Pancreas (tissue), 10 donors: ENCODE measurements around the gene NREP. TPM values are rescaled to one million over a fixed set of nuclear protein-coding genes. Genes with fewer than 3 reads are reported as not detected.

Experiments
- ATAC-seq, 4 donors: fragments of 200-7000 bp; cut with Tn5 transposase; one replicate each; pipeline versions ENCODE4 v1.8.0 to v1.9.1; 2020; ENCODE audit warnings: mild to moderate bottlenecking in 4 of 4, moderate library complexity in 4 of 4
- DNase-seq, 6 donors: peaks; one replicate each; pipeline ENCODE4 v3.0.0-alpha.2; 2020
- FAIRE-seq: peaks from 2 replicates; lab custom pipeline; 2012; peaks lifted over from hg19 to GRCh38; lab: Jason Lieb, UNC
- H3K27ac ChIP-seq, 4 donors: fragments of 200-600 bp; sonication (generic); 1 replicate in 3 of 4; 2 replicates in 1 of 4; pipeline versions ENCODE4 v1.5.0 to v1.8.0; 2020
- H3K27me3 ChIP-seq, 4 donors: fragments of 200-600 bp; one replicate each; pipeline ENCODE4 v1.8.0; 2021
- H3K36me3 ChIP-seq, 3 donors: fragments of 200-600 bp; sonication (generic) in 1 of 3; one replicate each; pipeline versions ENCODE4 v1.5.0 to v1.8.0; 2020 to 2021
- H3K4me1 ChIP-seq, 3 donors: fragments of 200-600 bp; one replicate each; pipeline ENCODE4 v1.8.0; 2021
- H3K4me3 ChIP-seq, 4 donors: fragments of 200-600 bp; sonication (generic) in 2 of 4; one replicate each; pipeline versions ENCODE4 v1.5.0 to v1.8.0; 2020 to 2021
- H3K9me3 ChIP-seq, 4 donors: fragments of 200-600 bp; one replicate each; pipeline ENCODE4 v1.8.0; 2021
- WGBS, 2 donors: extraction: QIAGEN DNeasy Blood & Tissue Kit; methylation state at CpG; one replicate each; pipeline ENCODE4 v1.1.7; 2013; 5-methylcytosine and 5-hydroxymethylcytosine counted together
- intact Hi-C, 3 donors: fragments of 100-400 bp; cut with DNase I; formaldehyde crosslinking; loops; one replicate each; pipeline versions ENCODE4 v1.11.1 to v1.14.2; 2022
- polyA plus RNA-seq, 2 donors: library from polyadenylated mRNA; stranded (reverse); fragments of 200-250 nt; gene quantifications; one replicate each; pipeline ENCODE4 v1.2.3, GENCODE V29; 2013
- total RNA-seq, 6 donors: library from RNA; stranded (reverse); fragmentation: NEBNext Ultra II Directional in 4 of 6; extraction: Animal tissue kit (Norgen Biotek cat#: 25700) in 4 of 6; gene quantifications; one replicate each; pipeline versions ENCODE4 v1.2.1 to v1.2.4, GENCODE V29; 2021 to 2023
- TF ChIP-seq, protein P1 (sequence below), 4 donors: fragments of 200-600 bp; sonication (generic) in 3 of 4; IDR thresholded peaks; one replicate each; pipeline versions ENCODE4 v1.5.0 to v1.8.0; 2021; ENCODE audit warnings: antibody characterized with exemption in 4 of 4
- donor health status: healthy with polysubstance abuse.
- donor health status: DM: no; HTN: no; CAD: no; lungs with moderate emphysema.
- donor health status: DM: no; HTN: no; CAD: no.
- donor health status: control.
- donor health status: control.
- donor health status: Bipolar disorder and iron deficiency.
- donor health status: DM: yes; HTN: yes; CAD: no.
- donor health status: DM: no; HTN: no; CAD: no.
- donor health status: DM: no; HTN: no; CAD: no.
- donor health status: DM: yes; HTN: yes; CAD: no.

The NREP gene
- total and polyA plus RNA-seq, 8 donors, result 2.3 to 19.1 (median 5.0) TPM

DNA sequence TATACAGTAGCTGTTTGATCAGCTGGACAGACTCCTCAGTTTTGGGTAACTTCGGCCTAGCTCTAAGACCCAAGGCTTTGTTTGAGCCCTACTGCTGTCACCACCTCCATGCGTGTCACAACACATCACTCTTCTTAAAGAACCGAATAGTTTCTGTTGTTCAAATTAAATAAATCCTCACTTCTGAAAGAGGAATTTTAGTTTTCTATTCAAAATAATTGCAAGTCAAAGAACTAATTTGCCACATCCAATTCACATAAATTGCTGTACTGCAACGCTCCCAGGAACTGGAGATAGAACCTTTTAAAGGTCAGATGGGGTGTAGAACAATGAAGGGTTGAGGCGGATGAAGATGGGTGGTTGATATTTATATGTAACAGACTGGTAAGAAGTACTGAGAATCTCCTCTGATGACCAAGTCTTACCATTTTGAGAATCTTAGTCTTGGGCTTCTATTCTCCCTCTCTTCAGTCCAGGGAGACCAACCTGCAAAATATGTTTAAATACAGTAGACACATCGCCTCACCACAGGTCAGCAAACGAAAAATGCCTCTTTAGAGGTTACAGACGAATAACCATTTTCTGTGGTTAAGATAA, 1.6 kb downstream of the NREP start:
- H3K4me1 ChIP-seq, result peaks cover 0 to 13% (median 5%) of the 10 kb centered on the region in 3 donors
- H3K36me3 ChIP-seq, result no peaks in the 10 kb centered on the region
- H3K4me3 ChIP-seq, result peak overlapping the region in 2 of 4 donors; percentile 62
- H3K9me3 ChIP-seq, result no peaks in the 10 kb centered on the region
- DNase-seq, result no peak
- WGBS, 2 donors, result 66 to 69% methylated on average over 8 of the region's 8 CpGs
- intact Hi-C loops, result no loop called here
- no peaks in the 10 kb centered on the region for H3K27me3 ChIP-seq
- ATAC-seq, result no peak
- no peak overlapping the region for H3K27ac ChIP-seq
- FAIRE-seq, result no peak
- TF ChIP-seq, protein P1, sequence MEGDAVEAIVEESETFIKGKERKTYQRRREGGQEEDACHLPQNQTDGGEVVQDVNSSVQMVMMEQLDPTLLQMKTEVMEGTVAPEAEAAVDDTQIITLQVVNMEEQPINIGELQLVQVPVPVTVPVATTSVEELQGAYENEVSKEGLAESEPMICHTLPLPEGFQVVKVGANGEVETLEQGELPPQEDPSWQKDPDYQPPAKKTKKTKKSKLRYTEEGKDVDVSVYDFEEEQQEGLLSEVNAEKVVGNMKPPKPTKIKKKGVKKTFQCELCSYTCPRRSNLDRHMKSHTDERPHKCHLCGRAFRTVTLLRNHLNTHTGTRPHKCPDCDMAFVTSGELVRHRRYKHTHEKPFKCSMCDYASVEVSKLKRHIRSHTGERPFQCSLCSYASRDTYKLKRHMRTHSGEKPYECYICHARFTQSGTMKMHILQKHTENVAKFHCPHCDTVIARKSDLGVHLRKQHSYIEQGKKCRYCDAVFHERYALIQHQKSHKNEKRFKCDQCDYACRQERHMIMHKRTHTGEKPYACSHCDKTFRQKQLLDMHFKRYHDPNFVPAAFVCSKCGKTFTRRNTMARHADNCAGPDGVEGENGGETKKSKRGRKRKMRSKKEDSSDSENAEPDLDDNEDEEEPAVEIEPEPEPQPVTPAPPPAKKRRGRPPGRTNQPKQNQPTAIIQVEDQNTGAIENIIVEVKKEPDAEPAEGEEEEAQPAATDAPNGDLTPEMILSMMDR (IDR thresholded peaks at IDR 0.05), result no peak

DNA sequence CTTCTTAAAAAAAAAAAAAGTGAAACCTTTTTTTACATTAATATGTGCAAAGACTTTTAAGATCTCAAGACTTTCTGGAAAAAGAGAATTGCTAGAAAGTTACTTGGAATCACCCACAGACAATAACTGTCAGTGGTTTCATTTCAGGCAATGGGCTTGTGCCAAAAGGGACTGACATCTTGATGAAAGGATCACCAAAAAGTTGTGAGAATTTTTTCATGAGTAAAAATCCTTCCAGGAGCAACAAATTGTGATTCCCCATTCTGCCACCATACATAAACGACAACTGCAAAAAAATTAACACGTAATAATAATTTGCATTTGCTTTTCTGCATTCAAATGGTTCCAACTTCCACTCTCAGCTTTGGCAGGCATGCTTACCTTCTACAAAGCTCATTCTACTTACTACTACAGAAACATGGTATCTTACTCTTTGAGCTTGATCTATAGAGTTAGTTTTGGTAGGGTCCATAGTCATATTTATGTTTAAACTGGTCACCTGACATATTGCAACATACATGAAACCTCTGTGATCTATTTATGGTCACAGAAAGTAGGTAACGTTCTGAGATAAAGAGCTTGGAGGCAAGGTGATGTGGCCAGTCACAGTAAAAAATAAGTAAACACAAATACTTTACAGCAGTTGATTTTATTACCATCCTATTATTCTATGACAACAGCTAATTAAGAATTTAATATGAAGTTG, 3.0 kb downstream of the NREP start:
- Histone ChIP-seq H3K27ac (no peak overlapping the region), H3K36me3 (no peaks in the 10 kb centered on the region), H3K27me3 (no peaks in the 10 kb centered on the region), H3K9me3 (no peaks in the 10 kb centered on the region), H3K4me3 (no peak overlapping the region), H3K4me1 (peaks cover 0 to 13% (median 5%) of the 10 kb centered on the region in 3 donors)
- TF ChIP-seq, protein P1 (IDR thresholded peaks at IDR 0.05), result no peak
- no peak for FAIRE-seq
- intact Hi-C loops, result no loop called here
- no peak for DNase-seq
- ATAC-seq, result no peak
- WGBS, 2 donors, result 69 to 77% methylated on average over 3 of the region's 3 CpGs

DNA sequence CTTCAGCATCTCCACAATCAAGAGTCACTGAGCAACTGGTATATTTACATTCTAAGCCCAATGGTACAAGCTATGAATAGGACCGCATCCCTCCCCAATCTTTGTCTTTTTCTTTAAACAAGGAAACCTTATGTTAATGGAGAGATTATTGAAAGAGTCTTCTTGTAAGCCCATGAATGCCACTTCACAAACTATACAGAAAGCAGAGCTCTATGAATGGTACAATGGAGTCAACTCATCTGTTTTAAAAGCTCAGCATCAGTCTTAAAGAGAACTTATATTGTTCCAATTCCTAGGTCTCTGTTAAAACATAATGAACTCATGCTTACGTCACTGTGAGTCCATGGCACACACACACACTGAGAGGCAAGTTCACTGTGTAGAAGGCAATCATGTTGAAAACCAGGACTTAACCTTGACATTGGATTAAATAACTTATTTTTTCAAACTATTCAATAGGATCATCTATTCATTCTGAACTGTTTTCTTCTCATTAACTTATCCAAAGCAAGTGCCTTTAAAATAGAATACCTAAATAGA, 4.5 kb downstream of the NREP start:
- H3K4me1 ChIP-seq, result peaks cover 0 to 8% (median 5%) of the 10 kb centered on the region in 3 donors
- no peaks in the 10 kb centered on the region for H3K36me3 ChIP-seq
- TF ChIP-seq, protein P1 (IDR thresholded peaks at IDR 0.05), result no peak
- no peak overlapping the region for H3K4me3 ChIP-seq
- FAIRE-seq, result no peak
- intact Hi-C loops, result no loop called here
- H3K27ac ChIP-seq, result no peak overlapping the region
- H3K9me3 ChIP-seq, result no peaks in the 10 kb centered on the region
- no peak for ATAC-seq
- H3K27me3 ChIP-seq, result no peaks in the 10 kb centered on the region
- WGBS, 2 donors, result 96 to 99% methylated on average over 2 of the region's 2 CpGs
- DNase-seq, result no peak

DNA sequence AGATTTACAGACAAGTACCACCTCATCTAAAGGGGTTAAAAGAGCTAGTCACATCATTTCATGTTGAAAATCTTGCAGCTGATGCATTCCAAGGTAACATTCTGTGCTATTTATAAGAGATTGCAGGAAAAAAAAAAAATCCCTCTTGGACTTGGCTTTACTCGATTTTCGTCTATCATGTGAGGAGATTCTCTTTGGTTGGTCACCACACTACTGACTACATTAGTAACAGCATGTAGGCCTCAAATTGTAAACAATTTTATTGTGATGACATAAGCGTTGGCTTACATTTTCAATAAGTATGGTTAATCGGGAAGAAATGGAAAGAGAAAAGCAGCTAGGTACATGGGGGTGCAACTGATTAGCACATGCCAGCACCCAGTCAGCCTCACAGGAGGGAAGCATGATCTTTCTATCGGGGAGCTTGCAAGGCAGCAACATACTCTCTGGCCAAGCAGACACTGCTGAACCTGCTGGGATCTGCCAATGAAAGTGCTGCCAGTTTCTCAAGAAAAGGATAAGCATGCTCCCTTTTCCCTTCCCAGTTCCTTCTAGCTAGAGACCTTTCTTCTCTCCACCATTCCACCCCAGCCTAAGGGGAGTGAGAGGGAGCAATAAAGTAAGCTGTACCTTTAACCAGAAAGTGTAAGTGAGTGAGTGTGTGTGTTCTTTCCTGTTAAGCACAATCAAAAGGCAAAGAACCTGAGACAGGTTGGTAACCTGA, 7.5 kb downstream of the NREP start:
- WGBS, 2 donors, result 85% methylated on average over 5 of the region's 5 CpGs
- intact Hi-C loops, result no loop called here
- TF ChIP-seq, protein P1 (IDR thresholded peaks at IDR 0.05), result no peak
- no peak for FAIRE-seq
- no peaks in the 10 kb centered on the region for H3K9me3 ChIP-seq
- H3K4me1 ChIP-seq, result no peaks in the 10 kb centered on the region
- no peaks in the 10 kb centered on the region for H3K36me3 ChIP-seq
- no peak for ATAC-seq
- DNase-seq, result no peak
- no peak overlapping the region for H3K27ac ChIP-seq
- no peaks in the 10 kb centered on the region for H3K27me3 ChIP-seq
- H3K4me3 ChIP-seq, result no peak overlapping the region
